ENCODE data around the gene YTHDF1.

The YTHDF1 gene

GRCh38 chr20:63153254-63154221 is 62.4 kb downstream of the YTHDF1 start:
- WGBS: 85% methylated on average over 11 of the region's 16 CpGs
- no peak overlapping the region for H3K23ac ChIP-seq (ENCODE audit: low read length in 2 of 2)
- peaks cover 3% of the 10 kb centered on the region for H3K9me3 ChIP-seq (ENCODE audit: control insufficient read depth, low read length)
- H2BK120ac ChIP-seq (ENCODE audit: low read depth, low read length): no peak overlapping the region
- H3K4me3 ChIP-seq (ENCODE audit: insufficient read depth in 1 of 2, low read depth in 1 of 2, low read length in 2 of 2): no peak overlapping the region
- no peak overlapping the region for H3K14ac ChIP-seq (ENCODE audit: low read length in 2 of 2)
- no peak overlapping the region for H3K9ac ChIP-seq (ENCODE audit: low read length)
- no peaks in the 10 kb centered on the region for H3K79me1 ChIP-seq (replicated peaks; ENCODE audit: low read length, poor library complexity, severe bottlenecking)
- no peak overlapping the region for H2BK5ac ChIP-seq (ENCODE audit: low read depth, low read length, poor library complexity, severe bottlenecking)
- H3K4me2 ChIP-seq (ENCODE audit: low read length, poor library complexity, severe bottlenecking): no peak overlapping the region
- H4K91ac ChIP-seq (ENCODE audit: low read length): no peak overlapping the region
- H3K27me3 ChIP-seq (ENCODE audit: control insufficient read depth in 1 of 2, insufficient read depth in 1 of 2, low read length in 2 of 2): peaks cover 43 to 66% of the 10 kb centered on the region in 2 experiments
- no peak overlapping the region for H3K27ac ChIP-seq (ENCODE audit: low read length, poor library complexity, severe bottlenecking)
- no peak overlapping the region for H2BK12ac ChIP-seq (ENCODE audit: low read length in 2 of 2)
- no peak overlapping the region for H3K18ac ChIP-seq (ENCODE audit: low read depth in 1 of 2, low read length in 2 of 2)
- no peak overlapping the region for H2AK5ac ChIP-seq (ENCODE audit: low read length, severe bottlenecking)
- no peaks in the 10 kb centered on the region for H3K36me3 ChIP-seq (ENCODE audit: control insufficient read depth in 1 of 2, insufficient read depth in 2 of 2, low read depth in 1 of 2, low read length in 2 of 2)
- H3K4me1 ChIP-seq (ENCODE audit: control insufficient read depth, insufficient read depth, low read depth, low read length): no peaks in the 10 kb centered on the region
- no peak overlapping the region for H2BK15ac ChIP-seq (ENCODE audit: low read depth, poor library complexity, severe bottlenecking)
- H3K4ac ChIP-seq (ENCODE audit: low read depth in 1 of 2, low read length in 2 of 2): no peak overlapping the region
- H2AFZ ChIP-seq (ENCODE audit: low read depth, low read length): no peak overlapping the region
- H4K8ac ChIP-seq (ENCODE audit: low read length): no peak overlapping the region
- no peak for DNase-seq

- Histone ChIP-seq H3K27ac (ENCODE audit: low read length, poor library complexity, severe bottlenecking) (no peak overlapping the region), H2BK15ac (ENCODE audit: low read depth, poor library complexity, severe bottlenecking) (no peak overlapping the region), H3K9ac (ENCODE audit: low read length) (no peak overlapping the region), H3K27me3 (ENCODE audit: control insufficient read depth in 1 of 2, insufficient read depth in 1 of 2, low read length in 2 of 2) (peaks cover 43 to 64% of the 10 kb centered on the region in 2 experiments), H2BK5ac (ENCODE audit: low read depth, low read length, poor library complexity, severe bottlenecking) (no peak overlapping the region), H3K36me3 (ENCODE audit: control insufficient read depth in 1 of 2, insufficient read depth in 2 of 2, low read depth in 1 of 2, low read length in 2 of 2) (no peaks in the 10 kb centered on the region), H3K4me3 (ENCODE audit: insufficient read depth in 1 of 2, low read depth in 1 of 2, low read length in 2 of 2) (no peak overlapping the region), H3K4ac (ENCODE audit: low read depth in 1 of 2, low read length in 2 of 2) (no peak overlapping the region), H3K14ac (ENCODE audit: low read length in 2 of 2) (no peak overlapping the region), H2AK5ac (ENCODE audit: low read length, severe bottlenecking) (no peak overlapping the region), H4K8ac (ENCODE audit: low read length) (no peak overlapping the region), H2AFZ (ENCODE audit: low read depth, low read length) (no peak overlapping the region), H3K18ac (ENCODE audit: low read depth in 1 of 2, low read length in 2 of 2) (no peak overlapping the region), H2BK12ac (ENCODE audit: low read length in 2 of 2) (no peak overlapping the region), H3K23ac (ENCODE audit: low read length in 2 of 2) (no peak overlapping the region), H3K9me3 (ENCODE audit: control insufficient read depth, low read length) (peaks cover 11% of the 10 kb centered on the region), H3K79me1 (replicated peaks; ENCODE audit: low read length, poor library complexity, severe bottlenecking) (no peaks in the 10 kb centered on the region), H2BK120ac (ENCODE audit: low read depth, low read length) (no peak overlapping the region), H4K91ac (ENCODE audit: low read length) (no peak overlapping the region), H3K4me1 (ENCODE audit: control insufficient read depth, insufficient read depth, low read depth, low read length) (no peaks in the 10 kb centered on the region), H3K4me2 (ENCODE audit: low read length, poor library complexity, severe bottlenecking) (no peak overlapping the region)
- no peak for DNase-seq
- WGBS: 78% methylated on average over 28 of the region's 28 CpGs
Observed at GRCh38 chr20:63152322-63153253, 63.3 kb downstream of the YTHDF1 start.

GRCh38 chr20:63151554-63152321 is 64.2 kb downstream of the YTHDF1 start:
- no peak overlapping the region for H4K91ac ChIP-seq (ENCODE audit: low read length)
- H3K23ac ChIP-seq (ENCODE audit: low read length in 2 of 2): no peak overlapping the region
- no peak overlapping the region for H3K14ac ChIP-seq (ENCODE audit: low read length in 2 of 2)
- DNase-seq: no peak
- no peak overlapping the region for H3K4me2 ChIP-seq (ENCODE audit: low read length, poor library complexity, severe bottlenecking)
- H3K27me3 ChIP-seq (ENCODE audit: control insufficient read depth in 1 of 2, insufficient read depth in 1 of 2, low read length in 2 of 2): peaks cover 43 to 60% of the 10 kb centered on the region in 2 experiments
- WGBS: 80% methylated on average over 40 of the region's 40 CpGs
- H2BK120ac ChIP-seq (ENCODE audit: low read depth, low read length): no peak overlapping the region
- no peaks in the 10 kb centered on the region for H3K36me3 ChIP-seq (ENCODE audit: control insufficient read depth in 1 of 2, insufficient read depth in 2 of 2, low read depth in 1 of 2, low read length in 2 of 2)
- H3K79me1 ChIP-seq (replicated peaks; ENCODE audit: low read length, poor library complexity, severe bottlenecking): no peaks in the 10 kb centered on the region
- H2BK12ac ChIP-seq (ENCODE audit: low read length in 2 of 2): no peak overlapping the region
- H3K27ac ChIP-seq (ENCODE audit: low read length, poor library complexity, severe bottlenecking): no peak overlapping the region
- no peak overlapping the region for H4K8ac ChIP-seq (ENCODE audit: low read length)
- H3K9ac ChIP-seq (ENCODE audit: low read length): no peak overlapping the region
- H2BK15ac ChIP-seq (ENCODE audit: low read depth, poor library complexity, severe bottlenecking): no peak overlapping the region
- H2AK5ac ChIP-seq (ENCODE audit: low read length, severe bottlenecking): no peak overlapping the region
- H3K9me3 ChIP-seq (ENCODE audit: control insufficient read depth, low read length): peaks cover 19% of the 10 kb centered on the region
- no peak overlapping the region for H2BK5ac ChIP-seq (ENCODE audit: low read depth, low read length, poor library complexity, severe bottlenecking)
- no peak overlapping the region for H2AFZ ChIP-seq (ENCODE audit: low read depth, low read length)
- no peak overlapping the region for H3K4ac ChIP-seq (ENCODE audit: low read depth in 1 of 2, low read length in 2 of 2)
- no peaks in the 10 kb centered on the region for H3K4me1 ChIP-seq (ENCODE audit: control insufficient read depth, insufficient read depth, low read depth, low read length)
- no peak overlapping the region for H3K4me3 ChIP-seq (ENCODE audit: insufficient read depth in 1 of 2, low read depth in 1 of 2, low read length in 2 of 2)
- no peak overlapping the region for H3K18ac ChIP-seq (ENCODE audit: low read depth in 1 of 2, low read length in 2 of 2)

Data from mesenchymal stem cell (in vitro differentiated cells and primary cell).